ENCODE results near the gene ASCC2.
A peak's percentile ranks its signal among the peaks of the same experiment; 100 is the strongest.

Gene ASCC2

GRCh38 chr22:29753808-29754657 lies 84.0 kb downstream of the ASCC2 start:
- DNase-seq: no peak

- no peak for DNase-seq
Measured at GRCh38 chr22:29751669-29752068, 86.4 kb downstream of the ASCC2 start.

GRCh38 chr22:29750559-29751538 lies 87.2 kb downstream of the ASCC2 start:
- peak in 1 of 5 donors; percentile 69 for DNase-seq

GRCh38 chr22:29750029-29750428 lies 88.0 kb downstream of the ASCC2 start:
- no peak for DNase-seq

GRCh38 chr22:29748248-29748893 lies 89.7 kb downstream of the ASCC2 start:
- DNase-seq: no peak

GRCh38 chr22:29747832-29748231 lies 90.2 kb downstream of the ASCC2 start:
- DNase-seq: no peak

GRCh38 chr22:29744902-29745301 lies 93.2 kb downstream of the ASCC2 start:
- no peak for DNase-seq

GRCh38 chr22:29742326-29742725 lies 95.7 kb downstream of the ASCC2 start:
- DNase-seq: no peak

GRCh38 chr22:29741926-29742325 lies 96.1 kb downstream of the ASCC2 start:
- DNase-seq: no peak

- no peak for DNase-seq
Measured at GRCh38 chr22:29740216-29740615, 97.9 kb downstream of the ASCC2 start.

GRCh38 chr22:29739346-29739875 lies 98.7 kb downstream of the ASCC2 start:
- no peak for DNase-seq

All from T-helper 1 cell (primary cell).